ENCODE data around the gene SNX1. TPM values are rescaled to one million over a fixed set of nuclear protein-coding genes. Genes with fewer than 3 reads are reported as not detected.

SNX1 gene
- total RNA-seq, 1 donor from 2014 or later: 15.3 TPM

GRCh38 chr15:64148168-64148567, 52.4 kb downstream of the SNX1 start:
- no peak for DNase-seq (ENCODE audit: low read depth)
- H3K4me3 ChIP-seq (ENCODE audit: low read depth, low read length): no peak overlapping the region
- TF ChIP-seq CTCF (conservative IDR thresholded peaks at IDR 0.05; ENCODE audit: low read depth, low read length): no peak

- no peak for DNase-seq (ENCODE audit: low read depth)
- no peak for TF ChIP-seq CTCF (conservative IDR thresholded peaks at IDR 0.05; ENCODE audit: low read depth, low read length)
- no peak overlapping the region for H3K4me3 ChIP-seq (ENCODE audit: low read depth, low read length)
Observed at GRCh38 chr15:64148581-64148980, 52.8 kb downstream of the SNX1 start.

GRCh38 chr15:64149424-64149823, 53.6 kb downstream of the SNX1 start:
- H3K4me3 ChIP-seq (ENCODE audit: low read depth, low read length): no peak overlapping the region
- peak; percentile 27 for TF ChIP-seq CTCF (conservative IDR thresholded peaks at IDR 0.05; ENCODE audit: low read depth, low read length)
- DNase-seq (ENCODE audit: low read depth): no peak

- DNase-seq (ENCODE audit: low read depth): no peak
- no peak overlapping the region for H3K4me3 ChIP-seq (ENCODE audit: low read depth, low read length)
- TF ChIP-seq CTCF (conservative IDR thresholded peaks at IDR 0.05; ENCODE audit: low read depth, low read length): no peak
Observed at GRCh38 chr15:64149893-64150578, 54.3 kb downstream of the SNX1 start.

GRCh38 chr15:64151727-64152506, 56.1 kb downstream of the SNX1 start, which contains the start of gene SNX22:
Gene SNX22, plus strand, starts transcription at chr15:64151731. Its CDS starts 45 bp downstream, at chr15:64151776.
- no peak for DNase-seq (ENCODE audit: low read depth)
- peak within 1 kb of the TSS; percentile 67 for H3K4me3 ChIP-seq (ENCODE audit: low read depth, low read length)
- TF ChIP-seq CTCF (conservative IDR thresholded peaks at IDR 0.05; ENCODE audit: low read depth, low read length): no peak

GRCh38 chr15:64152507-64153387, 57.0 kb downstream of the SNX1 start:
- no peak for TF ChIP-seq CTCF (conservative IDR thresholded peaks at IDR 0.05; ENCODE audit: low read depth, low read length)
- peak overlapping the region; percentile 67 for H3K4me3 ChIP-seq (ENCODE audit: low read depth, low read length)
- DNase-seq (ENCODE audit: low read depth): no peak

All from epithelial cell of proximal tubule (primary cell).